H1 (cell line): ENCODE data around the gene CCAR1. TPM values are rescaled to one million over a fixed set of nuclear protein-coding genes. Genes with fewer than 3 reads are reported as not detected.
"Not testable (repeated sequence)": the region's sequence is repeated elsewhere in the genome, so short reads cannot be mapped to it uniquely, and the experiment has no call there.

Experiments used
- CTCF ChIA-PET: fragments of 300-600 bp; sonication (Branson Sonifier 250); formaldehyde crosslinking; loops from one replicate; lab custom pipeline; 2021; ENCODE audit not compliant: partially characterized antibody; lab: Charles Lee
- POLR2A ChIA-PET: fragments of 300-600 bp; sonication (Branson Sonifier 250); formaldehyde crosslinking; loops from one replicate; lab custom pipeline; 2021; ENCODE audit warnings: inconsistent platforms; ENCODE audit not compliant: partially characterized antibody; lab: Charles Lee
- DNase-seq, 2 experiments: peaks; one replicate each; pipeline versions ENCODE4 v3.0.0 to v3.0.0-alpha.2; 2010 to 2022; ENCODE audit warnings: low spot score in 2 of 2, low read depth in 1 of 2, mixed read lengths in 1 of 2
- FAIRE-seq: peaks from 2 replicates; lab custom pipeline; 2011; peaks lifted over from hg19 to GRCh38; lab: Jason Lieb, UNC
- H2AFZ ChIP-seq: 2 replicates; pipeline ENCODE4 v1.8.1; 2012; ENCODE audit warnings: low read length, inconsistent platforms
- H2AK5ac ChIP-seq: 2 replicates; pipeline ENCODE4 v1.6.1; 2013; ENCODE audit warnings: low read depth, low read length
- H2BK120ac ChIP-seq: replicated peaks from 2 replicates; pipeline ENCODE3; 2013; ENCODE audit warnings: low read depth, low read length, inconsistent platforms
- H2BK12ac ChIP-seq: 2 replicates; pipeline ENCODE4 v1.6.1; 2013; ENCODE audit warnings: low read depth, low read length
- H2BK15ac ChIP-seq: 2 replicates; pipeline ENCODE4 v1.6.1; 2013; ENCODE audit warnings: low read length
- H2BK20ac ChIP-seq: 2 replicates; pipeline ENCODE4 v1.6.1; 2013; ENCODE audit warnings: low read length
- H2BK5ac ChIP-seq: 2 replicates; pipeline ENCODE4 v1.6.1; 2013; ENCODE audit warnings: low read depth, low read length
- H3K14ac ChIP-seq: 2 replicates; pipeline ENCODE4 v1.6.1; 2013; ENCODE audit warnings: inconsistent platforms; ENCODE audit not compliant: insufficient read length
- H3K18ac ChIP-seq: 2 replicates; pipeline ENCODE4 v1.6.1; 2013; ENCODE audit warnings: low read length; ENCODE audit errors: extremely low read depth
- H3K23ac ChIP-seq: 2 replicates; pipeline ENCODE4 v1.6.1; 2013; ENCODE audit warnings: inconsistent platforms; ENCODE audit not compliant: insufficient read length
- H3K23me2 ChIP-seq: 2 replicates; pipeline ENCODE4 v1.6.1; 2013; ENCODE audit warnings: low read depth, low read length
- H3K27ac ChIP-seq: 2 replicates; pipeline ENCODE4 v1.6.1; 2011; ENCODE audit warnings: low read depth, low read length, inconsistent platforms
- H3K27me3 ChIP-seq, 4 experiments: replicated peaks in 1 of 4; 1 replicate in 1 of 4; 2 replicates in 3 of 4; pipeline versions ENCODE4 v1.6.1 to v1.8.1; 2011 to 2013; ENCODE audit warnings: low read length in 3 of 4, mild to moderate bottlenecking in 3 of 4, inconsistent platforms in 2 of 4, mixed read lengths in 2 of 4, moderate library complexity in 1 of 4; ENCODE audit not compliant: control insufficient read depth in 3 of 4, insufficient read depth in 3 of 4; ENCODE audit errors: extremely low read depth in 1 of 4
- H3K36me3 ChIP-seq, 4 experiments: 2 replicates each; pipeline versions ENCODE4 v1.6.1 to v1.8.1; 2011 to 2013; ENCODE audit warnings: mild to moderate bottlenecking in 4 of 4, low read length in 3 of 4, moderate library complexity in 2 of 4, control low read depth in 1 of 4, inconsistent platforms in 1 of 4; ENCODE audit not compliant: insufficient read depth in 4 of 4, control insufficient read depth in 2 of 4
- H3K4ac ChIP-seq: replicated peaks from 2 replicates; pipeline ENCODE3; 2013; ENCODE audit warnings: low read length, low read depth, mixed read lengths, inconsistent platforms; ENCODE audit not compliant: insufficient read length
- H3K4me1 ChIP-seq, 4 experiments: replicated peaks in 1 of 4; 1 replicate in 1 of 4; 2 replicates in 3 of 4; pipeline versions ENCODE4 v1.6.1 to v1.8.1; 2011 to 2013; ENCODE audit warnings: low read length in 3 of 4, inconsistent platforms in 2 of 4, mixed read lengths in 1 of 4; ENCODE audit not compliant: insufficient read depth in 4 of 4, control insufficient read depth in 3 of 4
- H3K4me2 ChIP-seq, 2 experiments: 2 replicates each; pipeline versions ENCODE4 v1.6.1 to v1.8.1; 2011 to 2013; ENCODE audit warnings: low read depth in 2 of 2, low read length in 2 of 2, control low read depth in 1 of 2, inconsistent platforms in 1 of 2, mild to moderate bottlenecking in 1 of 2; ENCODE audit not compliant: insufficient read depth in 1 of 2
- H3K4me3 ChIP-seq, 4 experiments: fragments of 200-600, 300-600 bp in 1 of 4; sonication (generic), shearing (Covaris generic), sonication (Bioruptor Twin) in 1 of 4; 2 replicates each; pipeline versions ENCODE4 v1.5.1 to v1.8.1; 2011 to 2016; ENCODE audit warnings: low read length in 4 of 4, low read depth in 3 of 4, control low read depth in 2 of 4, inconsistent platforms in 2 of 4, mild to moderate bottlenecking in 2 of 4, mixed read lengths in 1 of 4, moderate library complexity in 1 of 4; ENCODE audit not compliant: insufficient read depth in 2 of 4; ENCODE audit errors: extremely low read depth in 1 of 4
- H3K56ac ChIP-seq: replicated peaks from 2 replicates; pipeline ENCODE3; 2013; ENCODE audit warnings: low read depth, mild to moderate bottlenecking, mixed read lengths, low read length, inconsistent platforms; ENCODE audit not compliant: insufficient read length
- H3K79me1 ChIP-seq: 2 replicates; pipeline ENCODE4 v1.6.1; 2013; ENCODE audit warnings: low read depth, low read length, control low read depth
- H3K79me2 ChIP-seq, 2 experiments: 2 replicates each; pipeline versions ENCODE4 v1.6.1 to v1.8.1; 2012 to 2013; ENCODE audit warnings: low read length in 2 of 2, mild to moderate bottlenecking in 2 of 2, inconsistent platforms in 1 of 2; ENCODE audit not compliant: insufficient read depth in 2 of 2, control insufficient read depth in 1 of 2
- H3K9ac ChIP-seq, 4 experiments: replicated peaks in 1 of 4; 1 replicate in 1 of 4; 2 replicates in 3 of 4; pipeline versions ENCODE4 v1.6.1 to v1.8.1; 2011 to 2013; ENCODE audit warnings: low read depth in 3 of 4, low read length in 3 of 4, control low read depth in 2 of 4, mild to moderate bottlenecking in 2 of 4, moderate library complexity in 2 of 4, inconsistent platforms in 1 of 4; ENCODE audit errors: extremely low read depth in 1 of 4
- H3K9me3 ChIP-seq, 2 experiments: 2 replicates each; pipeline versions ENCODE4 v1.6.1 to v1.8.1; 2012 to 2013; ENCODE audit warnings: mild to moderate bottlenecking in 2 of 2, moderate library complexity in 2 of 2, control low read depth in 1 of 2, inconsistent platforms in 1 of 2, low read depth in 1 of 2, low read length in 1 of 2, mixed read lengths in 1 of 2; ENCODE audit not compliant: insufficient read depth in 2 of 2
- H4K20me1 ChIP-seq, 2 experiments: replicated peaks in 1 of 2; 2 replicates each; pipeline versions ENCODE3 to v1.8.1; 2011 to 2013; ENCODE audit warnings: inconsistent platforms in 2 of 2, low read length in 2 of 2, mild to moderate bottlenecking in 1 of 2; ENCODE audit not compliant: insufficient read depth in 2 of 2, control insufficient read depth in 1 of 2
- H4K5ac ChIP-seq: 2 replicates; pipeline ENCODE4 v1.6.1; 2013; ENCODE audit warnings: low read length, low read depth, mixed read lengths, inconsistent platforms; ENCODE audit not compliant: insufficient read length
- H4K8ac ChIP-seq: 2 replicates; pipeline ENCODE4 v1.8.0; 2013; ENCODE audit warnings: mild to moderate bottlenecking, moderate library complexity, low read length, inconsistent platforms; ENCODE audit not compliant: insufficient read depth; ENCODE audit errors: extremely low read depth
- H4K91ac ChIP-seq: replicated peaks from 2 replicates; pipeline ENCODE3; 2013; ENCODE audit warnings: low read length, mixed read lengths, inconsistent platforms; ENCODE audit not compliant: insufficient read length
- WGBS, 2 experiments: shearing (Covaris generic) in 1 of 2; methylation state at CpG; one replicate each; pipeline versions ENCODE4 v1.1.6 to v1.1.7; 2013 to 2015; ENCODE audit warnings: low lambda C conversion rate in 2 of 2, mixed read lengths in 2 of 2, inconsistent platforms in 1 of 2, low coverage in 1 of 2, missing lambda C conversion rate in 1 of 2; ENCODE audit not compliant: insufficient replicate concordance in 2 of 2, insufficient coverage in 1 of 2, insufficient read length in 1 of 2; ENCODE audit errors: extremely low coverage in 1 of 2, missing lambda C conversion rate in 1 of 2; 5-methylcytosine and 5-hydroxymethylcytosine counted together
- polyA plus RNA-seq, 7 experiments: library from polyadenylated mRNA; depleted of rRNA in 3 of 7; stranded (reverse) in 5 of 7; unstranded in 2 of 7; fragments of >200 nt in 5 of 7; fragments of 200-250 nt in 2 of 7; gene quantifications; 1 replicate in 5 of 7; 2 replicates in 1 of 7; 4 replicates in 1 of 7; pipeline versions ENCODE4 v1.2.1 to v1.2.3, GENCODE V29; 2011 to 2013; ENCODE audit warnings: missing spikeins in 2 of 7, mixed read lengths in 2 of 7
- total RNA-seq: library from RNA; stranded (reverse); fragmentation: NEBNext Ultra II Directional; extraction: Animal tissue kit (Norgen Biotek cat#: 25700); gene quantifications from 2 replicates; pipeline ENCODE4 v1.2.1, GENCODE V29; 2021

CCAR1 gene
- total and polyA plus RNA-seq, 2 of the 8 experiments (the other 6 are each of a cell fraction or from before 2014, with no cell fraction given), result 91.6 to 111 TPM

- H3K18ac ChIP-seq, H4K20me1 ChIP-seq, H3K23me2 ChIP-seq, H3K79me1 ChIP-seq, H3K36me3 ChIP-seq, CTCF ChIA-PET, H3K14ac ChIP-seq, H3K4ac ChIP-seq, H3K4me2 ChIP-seq, H3K23ac ChIP-seq, H4K5ac ChIP-seq, H2BK12ac ChIP-seq, H3K56ac ChIP-seq, H3K27me3 ChIP-seq, H3K9me3 ChIP-seq, H4K8ac ChIP-seq, H3K4me1 ChIP-seq, FAIRE-seq, H2BK15ac ChIP-seq, H2AFZ ChIP-seq, H2BK20ac ChIP-seq, DNase-seq, H2BK5ac ChIP-seq, H2AK5ac ChIP-seq, H2BK120ac ChIP-seq, H3K79me2 ChIP-seq, H3K9ac ChIP-seq, H3K27ac ChIP-seq, H4K91ac ChIP-seq, H3K4me3 ChIP-seq: not testable (repeated sequence)
- WGBS, 2 experiments, result 93% methylated on average over 13 of the region's 13 CpGs; no CpG with 5 or more reads in 1 of the 2 experiments
- POLR2A ChIA-PET, result interaction anchor here (1.0 to 2.6 kb wide), 2 partner anchors 8 to 18 kb away, joined by 3 to 10 read pairs; partner anchors contain the start of gene CCAR1
Observed at GRCh38 chr10:68713065-68713464, 8.0 kb upstream of the CCAR1 start.
